Loucy (cell line): ENCODE data around the gene PIAS3.
A peak's percentile ranks its signal among the peaks of the same experiment; 100 is the strongest.

Source experiments
- H2AFZ ChIP-seq: fragments of 200-600 bp; sonication (generic); 2 replicates; pipeline ENCODE4 v1.6.0; 2016; ENCODE audit warnings: antibody characterized with exemption, mild to moderate bottlenecking, low read length, moderate library complexity
- H3F3A ChIP-seq: fragments of 200-600 bp; 2 replicates; pipeline ENCODE4 v1.6.0; 2016; ENCODE audit warnings: antibody characterized with exemption, low read depth, mild to moderate bottlenecking
- H3K27me3 ChIP-seq: fragments of 200-600 bp; sonication (generic); 2 replicates; pipeline ENCODE4 v1.6.1; 2014; ENCODE audit warnings: low read length, mild to moderate bottlenecking; ENCODE audit not compliant: insufficient read depth, poor library complexity, severe bottlenecking
- H3K36me3 ChIP-seq: fragments of 200-600 bp; sonication (generic); 2 replicates; pipeline ENCODE4 v1.6.1; 2016; ENCODE audit warnings: low read length; ENCODE audit not compliant: insufficient read depth
- H3K4me1 ChIP-seq: fragments of 200-600 bp; sonication (generic); 2 replicates; pipeline ENCODE4 v1.5.1; 2014; ENCODE audit warnings: low read length, mild to moderate bottlenecking; ENCODE audit not compliant: insufficient read depth, poor library complexity, severe bottlenecking
- H3K4me2 ChIP-seq: fragments of 200-600 bp; sonication (generic); 2 replicates; pipeline ENCODE4 v1.6.0; 2014; ENCODE audit warnings: antibody characterized with exemption, low read length, low read depth, mild to moderate bottlenecking; ENCODE audit not compliant: poor library complexity, severe bottlenecking
- H3K4me3 ChIP-seq: fragments of 200-600 bp; sonication (generic); 2 replicates; pipeline ENCODE4 v1.5.1; 2014; ENCODE audit warnings: low read length, mild to moderate bottlenecking, mixed read lengths; ENCODE audit not compliant: poor library complexity, severe bottlenecking
- H3K79me2 ChIP-seq: fragments of 200-600 bp; sonication (generic); 2 replicates; pipeline ENCODE4 v1.6.1; 2014; ENCODE audit warnings: low read length; ENCODE audit not compliant: insufficient read depth
- H3K9ac ChIP-seq: fragments of 200-600 bp; sonication (generic); 2 replicates; pipeline ENCODE4 v1.6.0; 2014; ENCODE audit warnings: mild to moderate bottlenecking, low read depth, low read length, moderate library complexity; ENCODE audit not compliant: poor library complexity, severe bottlenecking
- H3K9me2 ChIP-seq: fragments of 200-600 bp; sonication (generic); replicated peaks from 2 replicates; pipeline ENCODE4 v1.6.1; 2016; ENCODE audit warnings: low read depth, low read length, mixed read lengths
- H3K9me3 ChIP-seq: fragments of 200-600 bp; sonication (generic); 2 replicates; pipeline ENCODE4 v1.6.1; 2014; ENCODE audit warnings: mild to moderate bottlenecking, antibody characterized with exemption, low read length, low read depth; ENCODE audit not compliant: insufficient read depth
- H4K20me1 ChIP-seq: fragments of 200-600 bp; sonication (generic); 2 replicates; pipeline ENCODE4 v1.6.0; 2014; ENCODE audit warnings: antibody characterized with exemption, low read length, mild to moderate bottlenecking; ENCODE audit not compliant: insufficient read depth, poor library complexity, severe bottlenecking
- EZH2phosphoT487 ChIP-seq: fragments of 200-600 bp; IDR thresholded peaks from 2 replicates; pipeline ENCODE4 v1.6.1; 2018; ENCODE audit warnings: antibody characterized with exemption, mild to moderate bottlenecking, moderate library complexity, borderline replicate concordance
- TF ChIP-seq, protein P1 (sequence below): fragments of 200-600 bp; sonication (generic); conservative IDR thresholded peaks from 2 replicates; pipeline ENCODE4 v1.5.1; 2014; ENCODE audit warnings: mild to moderate bottlenecking, antibody characterized with exemption, low read length

The PIAS3 gene

DNA sequence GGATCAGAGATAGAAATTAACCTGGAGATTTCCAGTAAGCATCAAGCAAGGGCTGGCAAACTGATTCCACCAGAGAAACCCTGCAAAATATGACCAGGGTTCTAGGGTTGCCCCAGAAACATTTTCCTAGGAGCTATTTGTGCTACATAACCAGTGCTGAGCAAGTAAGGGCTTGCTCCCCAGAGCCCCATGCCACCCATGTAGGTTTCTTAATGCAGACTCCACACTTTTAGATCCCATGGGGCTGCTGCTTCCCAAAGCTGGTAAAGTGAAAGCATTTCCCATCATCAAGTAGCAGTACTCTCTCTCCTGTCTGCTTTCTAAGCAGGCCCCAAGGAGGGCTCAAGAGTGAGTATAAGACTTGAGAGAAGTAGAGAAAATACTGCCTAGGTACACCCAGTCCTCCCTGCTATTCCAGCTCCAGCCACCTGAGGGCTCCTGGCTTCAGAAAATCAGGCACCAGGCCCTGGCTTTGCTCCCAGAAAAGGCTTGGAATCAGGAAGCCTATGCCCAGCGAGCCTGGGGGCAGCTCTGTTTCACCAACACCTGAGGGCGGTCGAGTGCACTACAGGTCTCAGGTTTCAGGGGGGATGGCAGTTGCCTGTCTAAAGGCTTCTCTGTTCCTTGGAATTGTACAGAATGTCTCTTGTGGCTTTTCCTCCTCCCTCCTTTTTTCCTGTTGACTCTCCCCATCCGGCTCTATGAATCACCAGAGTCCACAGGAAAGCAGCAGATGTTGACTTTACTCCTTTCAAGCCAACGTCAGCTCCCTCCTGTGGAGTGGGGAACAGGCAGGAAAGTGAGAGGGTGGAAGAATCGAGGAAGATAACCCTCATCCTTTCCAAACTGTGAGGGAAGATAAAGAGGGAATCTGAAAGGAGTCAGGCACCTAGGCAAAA, 33.0 kb upstream of the PIAS3 start:
- peak overlapping the region; percentile 33 for H3K9ac ChIP-seq
- no peaks in the 10 kb centered on the region for H3F3A ChIP-seq
- no peaks in the 10 kb centered on the region for H3K36me3 ChIP-seq
- no peaks in the 10 kb centered on the region for H3K27me3 ChIP-seq
- H3K9me2 ChIP-seq: no peaks in the 10 kb centered on the region
- peak overlapping the region; percentile 52 for H2AFZ ChIP-seq
- no peak overlapping the region for H3K4me2 ChIP-seq
- TF ChIP-seq EZH2phosphoT487: no peak
- TF ChIP-seq, protein P1, sequence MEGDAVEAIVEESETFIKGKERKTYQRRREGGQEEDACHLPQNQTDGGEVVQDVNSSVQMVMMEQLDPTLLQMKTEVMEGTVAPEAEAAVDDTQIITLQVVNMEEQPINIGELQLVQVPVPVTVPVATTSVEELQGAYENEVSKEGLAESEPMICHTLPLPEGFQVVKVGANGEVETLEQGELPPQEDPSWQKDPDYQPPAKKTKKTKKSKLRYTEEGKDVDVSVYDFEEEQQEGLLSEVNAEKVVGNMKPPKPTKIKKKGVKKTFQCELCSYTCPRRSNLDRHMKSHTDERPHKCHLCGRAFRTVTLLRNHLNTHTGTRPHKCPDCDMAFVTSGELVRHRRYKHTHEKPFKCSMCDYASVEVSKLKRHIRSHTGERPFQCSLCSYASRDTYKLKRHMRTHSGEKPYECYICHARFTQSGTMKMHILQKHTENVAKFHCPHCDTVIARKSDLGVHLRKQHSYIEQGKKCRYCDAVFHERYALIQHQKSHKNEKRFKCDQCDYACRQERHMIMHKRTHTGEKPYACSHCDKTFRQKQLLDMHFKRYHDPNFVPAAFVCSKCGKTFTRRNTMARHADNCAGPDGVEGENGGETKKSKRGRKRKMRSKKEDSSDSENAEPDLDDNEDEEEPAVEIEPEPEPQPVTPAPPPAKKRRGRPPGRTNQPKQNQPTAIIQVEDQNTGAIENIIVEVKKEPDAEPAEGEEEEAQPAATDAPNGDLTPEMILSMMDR: peak; percentile 94
- H3K4me1 ChIP-seq: no peaks in the 10 kb centered on the region
- no peak overlapping the region for H3K4me3 ChIP-seq
- H3K79me2 ChIP-seq: no peaks in the 10 kb centered on the region
- no peaks in the 10 kb centered on the region for H3K9me3 ChIP-seq
- H4K20me1 ChIP-seq: no peaks in the 10 kb centered on the region

GRCh38 chr1:145891143-145891542, 32.3 kb upstream of the PIAS3 start:
- Histone ChIP-seq H3K4me2 (no peak overlapping the region), H3K27me3 (no peaks in the 10 kb centered on the region), H3K9me2 (no peaks in the 10 kb centered on the region), H3K9ac (peak overlapping the region; percentile 33), H3F3A (no peaks in the 10 kb centered on the region), H4K20me1 (no peaks in the 10 kb centered on the region), H3K36me3 (no peaks in the 10 kb centered on the region), H2AFZ (peak overlapping the region; percentile 52), H3K9me3 (no peaks in the 10 kb centered on the region), H3K79me2 (no peaks in the 10 kb centered on the region), H3K4me3 (no peak overlapping the region), H3K4me1 (no peaks in the 10 kb centered on the region)
- TF ChIP-seq, protein P1: no peak
- no peak for TF ChIP-seq EZH2phosphoT487

DNA sequence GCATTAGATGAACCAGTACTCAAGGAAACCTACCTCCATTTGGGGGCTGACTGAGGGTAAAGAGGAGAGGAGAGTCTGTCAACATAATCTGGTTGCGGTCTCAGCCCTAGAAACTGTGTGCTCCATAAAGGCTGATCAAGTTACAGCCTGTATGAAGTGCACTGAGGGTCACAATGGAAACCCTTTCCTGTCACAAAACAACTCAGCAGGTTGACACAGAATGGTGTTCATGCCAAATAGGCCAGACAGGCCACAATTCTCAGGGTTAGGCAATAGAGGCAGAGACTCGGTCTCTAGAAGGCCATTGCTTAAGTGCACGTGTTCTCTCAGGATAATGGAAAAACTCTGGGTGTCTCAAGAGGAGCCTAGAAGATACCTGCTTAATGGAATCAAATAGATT, 30.8 kb upstream of the PIAS3 start:
- Histone ChIP-seq H3K4me2 (no peak overlapping the region), H3K4me3 (no peak overlapping the region), H3K9me3 (no peaks in the 10 kb centered on the region), H3F3A (no peaks in the 10 kb centered on the region), H3K36me3 (no peaks in the 10 kb centered on the region), H3K9me2 (no peaks in the 10 kb centered on the region), H4K20me1 (no peaks in the 10 kb centered on the region), H3K79me2 (no peaks in the 10 kb centered on the region), H3K27me3 (peaks cover 5% of the 10 kb centered on the region), H2AFZ (no peak overlapping the region), H3K9ac (no peak overlapping the region), H3K4me1 (peaks cover 5% of the 10 kb centered on the region)
- TF ChIP-seq, protein P1: no peak
- TF ChIP-seq EZH2phosphoT487: no peak
